Right hindlimb (tissue), 1 donor: ENCODE data around the gene PRKRIP1.
"Not testable (repeated sequence)": the region's sequence is repeated elsewhere in the genome, so short reads cannot be mapped to it uniquely, and the experiment has no call there.

ENCODE experiments used
- DNase-seq: peaks from one replicate; pipeline ENCODE4 v3.0.0-alpha.2; 2018

Gene PRKRIP1

GRCh38 chr7:102460467-102460866 is 64.3 kb downstream of the PRKRIP1 start:
- no peak for DNase-seq

DNA sequence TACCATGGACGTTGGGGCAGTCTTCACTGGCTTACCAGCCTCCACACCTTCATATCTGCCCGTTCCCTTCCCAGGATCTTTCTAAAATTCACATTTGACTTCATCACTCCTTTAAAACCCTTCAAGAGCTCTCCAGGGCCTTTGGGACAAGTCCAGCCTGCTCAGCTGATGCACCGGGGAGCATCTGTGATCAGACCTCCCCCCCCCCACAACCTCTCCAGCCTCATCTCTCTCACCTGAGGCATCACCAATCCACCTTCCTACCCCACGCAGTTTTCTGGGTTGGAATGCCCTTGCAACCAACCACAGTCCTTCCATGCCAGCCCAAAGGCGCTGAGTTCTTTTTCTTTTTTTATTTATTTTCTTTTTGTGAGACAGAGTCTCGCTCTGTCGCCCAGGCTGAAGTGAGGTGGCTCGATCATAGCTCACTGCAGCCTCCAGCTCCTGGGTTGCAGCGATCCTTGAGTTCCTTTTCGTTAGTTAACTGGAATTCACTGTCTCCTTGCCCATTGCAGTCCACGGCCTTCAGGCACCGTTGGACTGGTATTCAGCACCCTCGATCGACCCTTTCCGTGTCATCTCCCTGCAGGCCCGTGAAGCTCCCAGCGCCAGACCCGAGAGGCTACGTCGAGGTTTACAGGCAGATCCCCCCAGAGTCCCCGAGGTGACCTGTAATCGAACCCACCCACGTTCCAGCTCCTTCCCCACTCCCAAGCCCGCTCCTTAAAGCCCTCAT is 67.8 kb downstream of the PRKRIP1 start:
- DNase-seq = no peak

GRCh38 chr7:102464577-102465280 is 68.6 kb downstream of the PRKRIP1 start, which contains the start of the genes ALKBH4 and LRWD1:
Gene ALKBH4, minus strand, starts transcription at chr7:102464863. Its CDS starts 27 bp downstream, at chr7:102464836.
Gene LRWD1, plus strand, starts transcription at chr7:102464984. Its CDS starts 97 bp downstream, at chr7:102465081.
- DNase-seq = peak; percentile 94

GRCh38 chr7:102466097-102466496 is 69.9 kb downstream of the PRKRIP1 start:
- no peak for DNase-seq

- no peak for DNase-seq
Measured at GRCh38 chr7:102467581-102468477, 71.7 kb downstream of the PRKRIP1 start.

DNA sequence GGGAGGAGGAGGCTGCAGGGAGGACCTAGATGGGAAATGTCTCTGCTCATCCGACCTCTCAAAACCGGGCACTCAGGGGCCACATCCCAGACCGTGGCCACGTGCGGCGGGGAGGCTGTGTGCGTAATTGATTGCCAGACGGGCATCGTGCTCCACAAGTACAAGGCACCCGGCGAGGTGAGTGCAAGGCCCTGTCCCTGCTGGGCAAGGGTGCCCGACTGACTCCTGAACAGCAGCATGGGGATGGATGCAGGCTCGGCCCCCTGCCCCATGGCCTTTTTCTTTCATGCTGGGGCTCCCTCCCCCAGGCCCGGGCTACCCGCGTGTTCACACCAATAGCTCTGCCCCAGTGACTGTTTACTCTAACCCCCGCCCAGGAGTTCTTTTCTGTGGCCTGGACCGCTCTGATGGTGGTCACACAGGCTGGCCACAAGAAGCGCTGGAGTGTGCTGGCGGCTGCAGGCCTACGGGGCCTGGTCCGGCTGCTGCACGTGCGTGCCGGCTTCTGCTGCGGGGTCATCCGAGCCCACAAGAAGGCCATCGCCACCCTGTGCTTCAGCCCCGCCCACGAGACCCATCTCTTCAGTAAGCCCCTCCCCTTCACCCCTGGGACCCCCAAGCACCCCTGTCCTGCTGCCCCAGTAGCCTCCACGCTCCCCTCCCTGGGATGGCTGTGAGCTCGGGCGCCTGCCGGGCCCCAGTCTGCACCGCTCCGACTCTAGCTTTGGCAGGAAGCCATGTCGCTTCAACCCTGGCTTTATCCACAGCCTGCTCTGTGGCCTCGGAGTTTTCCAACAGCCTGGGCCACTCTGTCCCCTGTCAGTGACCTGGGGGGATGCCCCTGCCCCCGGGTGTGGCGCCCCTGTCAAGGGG is 72.6 kb downstream of the PRKRIP1 start:
- no peak for DNase-seq

DNA sequence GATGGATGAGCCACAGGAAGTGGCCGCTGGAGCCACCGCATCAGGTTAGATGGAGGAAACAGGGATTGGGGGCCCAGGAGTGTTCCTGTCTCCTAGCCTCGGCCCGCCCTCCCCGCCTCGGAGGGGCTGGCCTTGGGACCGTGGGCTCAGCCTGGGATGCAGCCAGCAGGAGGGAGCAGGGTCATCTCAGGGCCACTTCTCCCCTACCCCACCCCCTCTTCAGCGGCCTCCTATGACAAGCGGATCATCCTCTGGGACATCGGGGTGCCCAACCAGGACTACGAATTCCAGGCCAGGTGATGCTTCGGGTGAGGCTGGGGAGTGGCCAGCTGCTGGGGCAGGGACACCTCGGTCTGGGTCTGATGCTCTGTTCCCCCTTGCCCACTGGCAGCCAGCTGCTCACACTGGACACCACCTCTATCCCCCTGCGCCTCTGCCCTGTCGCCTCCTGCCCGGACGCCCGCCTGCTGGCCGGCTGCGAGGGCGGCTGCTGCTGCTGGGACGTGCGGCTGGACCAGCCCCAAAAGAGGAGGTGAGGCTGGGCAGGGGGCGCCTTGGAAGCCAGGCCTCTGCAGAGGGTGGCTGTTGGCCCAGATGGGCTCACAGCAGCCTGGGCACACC is 73.3 kb downstream of the PRKRIP1 start:
- no peak for DNase-seq

DNA sequence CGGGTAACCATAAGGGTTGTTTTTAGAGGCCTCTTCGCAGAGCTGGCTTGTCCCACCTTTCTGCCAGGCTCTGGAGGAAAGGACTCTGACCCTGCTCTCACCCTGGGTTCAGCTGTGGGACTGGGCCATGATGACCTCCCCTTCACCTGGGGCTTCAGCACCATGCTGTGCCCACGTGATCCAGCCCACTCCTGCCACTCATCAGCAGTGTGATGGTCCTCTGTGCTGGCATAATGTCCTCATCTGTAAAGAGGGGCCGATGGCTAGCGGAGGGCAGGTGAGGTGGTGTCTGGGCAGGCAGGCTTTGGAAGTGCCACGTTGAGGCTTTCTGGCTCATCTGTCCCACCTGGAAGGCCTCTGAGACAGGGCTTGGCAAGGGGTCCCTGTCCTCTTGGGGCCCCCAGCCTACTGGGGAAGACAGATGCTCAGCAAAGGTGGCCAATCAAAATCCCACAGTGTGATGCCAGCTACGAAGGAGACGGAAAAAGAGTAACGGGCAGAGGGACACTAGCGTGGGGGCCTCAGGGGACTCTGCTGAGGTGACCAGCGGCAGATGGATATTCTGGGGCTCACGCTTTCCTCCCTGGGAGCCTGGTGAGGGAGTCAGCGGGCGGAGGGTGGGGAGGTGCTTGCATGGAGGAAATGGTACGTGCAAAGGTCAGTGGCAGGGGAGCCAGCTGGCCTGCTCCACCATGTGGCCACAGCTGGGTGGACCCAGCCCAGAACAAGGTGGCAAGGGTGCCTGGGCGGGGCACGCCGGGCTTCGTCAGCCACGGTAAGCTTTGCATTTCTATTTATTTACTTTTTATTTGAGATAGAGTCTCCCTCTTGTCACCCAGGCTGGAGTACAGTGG is 74.0 kb downstream of the PRKRIP1 start:
- no peak for DNase-seq

- DNase-seq = no peak
Measured at GRCh38 chr7:102471791-102472125, 75.6 kb downstream of the PRKRIP1 start.

GRCh38 chr7:102472126-102473041 is 76.2 kb downstream of the PRKRIP1 start:
- no peak for DNase-seq

DNA sequence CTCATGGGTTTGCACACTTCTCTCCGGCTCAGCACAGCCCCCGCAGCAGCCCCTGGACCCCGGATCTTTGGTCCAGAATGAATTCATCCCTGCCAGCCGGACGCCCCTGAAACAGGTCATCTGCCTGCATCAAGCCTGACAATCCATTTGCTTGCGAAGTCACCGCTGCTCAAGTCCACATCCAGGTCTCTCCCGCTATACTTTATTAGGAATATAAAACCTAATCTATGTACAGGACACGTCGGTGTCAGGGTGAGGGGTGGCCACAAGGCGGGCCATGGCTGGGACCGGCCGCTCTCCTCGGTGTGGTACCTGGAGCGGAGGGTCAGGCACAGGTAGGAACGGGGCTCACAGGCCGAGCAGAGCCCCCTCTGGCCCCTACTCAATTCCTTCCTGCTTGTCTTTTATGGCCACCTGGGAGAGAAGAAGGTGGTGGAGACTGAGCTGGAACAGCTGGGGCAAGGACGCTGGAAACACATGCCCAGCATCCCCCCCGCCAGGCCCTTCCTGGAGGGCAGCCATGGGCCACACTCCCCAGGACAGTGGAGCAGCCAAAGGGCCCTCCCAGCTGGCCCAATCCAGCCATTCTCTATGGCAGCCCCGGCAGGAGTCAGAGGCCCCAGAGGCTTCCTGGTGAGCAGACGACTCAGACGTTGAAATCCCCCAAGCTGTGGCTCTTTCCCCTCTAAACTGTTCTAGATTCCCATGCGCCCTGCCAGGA is 77.3 kb downstream of the PRKRIP1 start:
- DNase-seq = peak; percentile 15

GRCh38 chr7:102474116-102474515 is 78.0 kb downstream of the PRKRIP1 start:
- DNase-seq = not testable (repeated sequence)

GRCh38 chr7:102474736-102475435 is 78.7 kb downstream of the PRKRIP1 start:
- DNase-seq = not testable (repeated sequence)
